HepG2 (cell line): Measurements from ENCODE around the gene ATG2A. TPM values are rescaled to one million over a fixed set of nuclear protein-coding genes. Genes with fewer than 3 reads are reported as not detected.
A peak's percentile ranks its signal among the peaks of the same experiment; 100 is the strongest.

ENCODE experiments used
- AKAP8 ChIP-seq: sonication (generic); formaldehyde crosslinking; IDR thresholded peaks from 2 replicates; pipeline ENCODE4 v1.5.1; 2020; ENCODE audit warnings: mild to moderate bottlenecking, missing genetic modification reagents
- ARID2 ChIP-seq: sonication (generic); formaldehyde crosslinking; IDR thresholded peaks from 2 replicates; pipeline ENCODE4 v1.8.1; 2022; ENCODE audit warnings: mild to moderate bottlenecking, missing genetic modification reagents, borderline replicate concordance
- ATAD3A ChIP-seq: sonication (generic); formaldehyde crosslinking; IDR thresholded peaks from 2 replicates; pipeline ENCODE4 v1.4.0; 2020; ENCODE audit warnings: missing genetic modification reagents
- CEBPG ChIP-seq: IDR thresholded peaks from 2 replicates; pipeline ENCODE4 v1.6.1; 2016
- MTF2 ChIP-seq: sonication (generic); formaldehyde crosslinking; IDR thresholded peaks from 2 replicates; pipeline ENCODE4 v1.5.0; 2020; ENCODE audit warnings: missing genetic modification reagents, borderline replicate concordance
- NCOA2 ChIP-seq: sonication (generic); formaldehyde crosslinking; IDR thresholded peaks from 2 replicates; pipeline ENCODE4 v1.8.0; 2022; ENCODE audit warnings: inconsistent platforms
- ONECUT2 ChIP-seq: sonication (generic); formaldehyde crosslinking; IDR thresholded peaks from 2 replicates; pipeline ENCODE4 v1.4.0; 2020; ENCODE audit warnings: missing genetic modification reagents
- SAFB2 ChIP-seq: sonication (generic); formaldehyde crosslinking; IDR thresholded peaks from 2 replicates; pipeline ENCODE4 v1.5.1; 2020; ENCODE audit warnings: missing genetic modification reagents, low read depth, mild to moderate bottlenecking, borderline replicate concordance
- ZNF317 ChIP-seq: sonication (generic); formaldehyde crosslinking; IDR thresholded peaks from 2 replicates; pipeline ENCODE4 v1.5.0; 2020; ENCODE audit warnings: mild to moderate bottlenecking, missing genetic modification reagents
- ZNF569 ChIP-seq: sonication (generic); formaldehyde crosslinking; IDR thresholded peaks from 2 replicates; pipeline ENCODE4 v1.5.0; 2020; ENCODE audit warnings: mild to moderate bottlenecking, missing genetic modification reagents, moderate library complexity, borderline replicate concordance
- ZNF607 ChIP-seq: sonication (generic); formaldehyde crosslinking; IDR thresholded peaks from 2 replicates; pipeline ENCODE4 v1.5.1; 2020; ENCODE audit warnings: missing genetic modification reagents, mild to moderate bottlenecking, borderline replicate concordance
- polyA plus RNA-seq, 8 experiments: library from polyadenylated mRNA; depleted of rRNA in 3 of 8; stranded (reverse) in 7 of 8; unstranded in 1 of 8; fragments of >200 nt; fragmentation: Illumina TruSeq in 4 of 8; extraction: Trizol in 4 of 8; gene quantifications; 2 replicates each; pipeline versions ENCODE4 v1.2.1 to v1.2.3, GENCODE V29; 2011 to 2016; ENCODE audit warnings: low read depth in 4 of 8, missing spikeins in 1 of 8, mixed read lengths in 1 of 8; ENCODE audit not compliant: insufficient read depth in 1 of 8
- total RNA-seq, 5 experiments: library from RNA; depleted of rRNA; stranded (reverse); fragments of >200 nt; fragmentation: Illumina TruSeq; extraction: Trizol; gene quantifications; 2 replicates each; pipeline ENCODE4 v1.2.3, GENCODE V29; 2016; ENCODE audit warnings: low read depth in 1 of 5
- TF ChIP-seq, protein P1 (sequence below): sonication (generic); formaldehyde crosslinking; IDR thresholded peaks from 2 replicates; pipeline ENCODE4 v1.8.1; 2022; ENCODE audit warnings: mild to moderate bottlenecking, missing genetic modification reagents
- TF ChIP-seq, protein P2 (sequence below): sonication (generic); formaldehyde crosslinking; IDR thresholded peaks from 2 replicates; pipeline ENCODE4 v1.4.0; 2020; ENCODE audit warnings: missing genetic modification reagents, mild to moderate bottlenecking, borderline replicate concordance
- TF ChIP-seq, protein P3 (sequence below): sonication (generic); formaldehyde crosslinking; IDR thresholded peaks from 2 replicates; pipeline ENCODE4 v1.8.0; 2022; ENCODE audit warnings: low read depth, missing genetic modification reagents
- TF ChIP-seq, protein P4 (sequence below): sonication (generic); formaldehyde crosslinking; IDR thresholded peaks from 2 replicates; pipeline ENCODE4 v1.5.0; 2020; ENCODE audit warnings: mild to moderate bottlenecking, missing genetic modification reagents, borderline replicate concordance

ATG2A gene
- total and polyA plus RNA-seq, 2 of the 13 experiments (the other 11 are each of a cell fraction or from before 2014, with no cell fraction given) = 6.7 to 8.0 TPM

DNA sequence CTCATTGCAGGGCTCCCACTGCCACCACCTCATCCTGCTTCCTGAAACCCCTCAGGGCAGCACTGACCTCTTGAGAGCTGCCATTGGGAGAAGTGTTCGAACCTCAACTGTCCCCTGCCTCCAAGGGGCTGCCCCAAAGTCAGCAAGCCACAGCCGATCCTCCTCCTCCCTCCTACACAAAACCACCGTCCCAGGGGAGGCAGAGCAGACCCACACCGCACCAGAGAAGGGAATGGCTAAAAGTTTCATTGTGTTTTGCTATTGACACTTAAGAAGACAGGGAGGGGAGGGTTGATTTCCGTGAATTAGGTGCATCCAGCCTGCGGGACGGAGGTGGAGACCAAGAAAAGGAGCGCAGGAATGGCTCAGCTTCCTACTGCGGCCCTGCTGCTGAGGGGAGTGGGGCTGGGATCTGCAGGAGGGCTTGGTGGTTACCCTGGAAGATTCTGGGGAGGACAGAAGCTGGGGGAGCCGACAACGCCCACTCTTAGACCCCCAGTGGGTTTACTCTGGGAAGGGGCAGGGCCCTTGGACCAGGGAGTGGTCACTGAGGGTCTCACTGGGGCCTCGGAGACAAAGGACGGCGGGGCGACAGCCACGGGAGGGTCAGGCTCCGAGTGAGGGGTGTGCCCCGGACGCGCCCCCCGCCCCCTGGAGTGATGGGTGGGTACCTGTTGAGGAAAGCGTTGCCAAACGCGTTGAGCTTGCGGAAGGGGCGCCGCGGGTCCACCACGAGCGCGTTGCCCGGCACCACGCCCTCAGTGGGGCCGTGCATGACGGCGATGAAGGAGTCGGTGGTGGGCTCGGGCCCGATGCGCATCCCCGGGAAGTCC is 39.4 kb downstream of the ATG2A start (continued):
- TF ChIP-seq, protein P1, sequence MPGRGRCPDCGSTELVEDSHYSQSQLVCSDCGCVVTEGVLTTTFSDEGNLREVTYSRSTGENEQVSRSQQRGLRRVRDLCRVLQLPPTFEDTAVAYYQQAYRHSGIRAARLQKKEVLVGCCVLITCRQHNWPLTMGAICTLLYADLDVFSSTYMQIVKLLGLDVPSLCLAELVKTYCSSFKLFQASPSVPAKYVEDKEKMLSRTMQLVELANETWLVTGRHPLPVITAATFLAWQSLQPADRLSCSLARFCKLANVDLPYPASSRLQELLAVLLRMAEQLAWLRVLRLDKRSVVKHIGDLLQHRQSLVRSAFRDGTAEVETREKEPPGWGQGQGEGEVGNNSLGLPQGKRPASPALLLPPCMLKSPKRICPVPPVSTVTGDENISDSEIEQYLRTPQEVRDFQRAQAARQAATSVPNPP (CRISPR knock-in tag) = no peak
- TF ChIP-seq ATAD3A (CRISPR knock-in tag) = no peak
- 0 out of 2 replicates have a peak, but pooled peaks have one; percentile 11 for TF ChIP-seq SAFB2 (CRISPR knock-in tag)
- TF ChIP-seq NCOA2 (CRISPR knock-in tag) = no peak
- no peak for TF ChIP-seq ZNF569
- no peak for TF ChIP-seq ONECUT2 (CRISPR knock-in tag)
- TF ChIP-seq, protein P2, sequence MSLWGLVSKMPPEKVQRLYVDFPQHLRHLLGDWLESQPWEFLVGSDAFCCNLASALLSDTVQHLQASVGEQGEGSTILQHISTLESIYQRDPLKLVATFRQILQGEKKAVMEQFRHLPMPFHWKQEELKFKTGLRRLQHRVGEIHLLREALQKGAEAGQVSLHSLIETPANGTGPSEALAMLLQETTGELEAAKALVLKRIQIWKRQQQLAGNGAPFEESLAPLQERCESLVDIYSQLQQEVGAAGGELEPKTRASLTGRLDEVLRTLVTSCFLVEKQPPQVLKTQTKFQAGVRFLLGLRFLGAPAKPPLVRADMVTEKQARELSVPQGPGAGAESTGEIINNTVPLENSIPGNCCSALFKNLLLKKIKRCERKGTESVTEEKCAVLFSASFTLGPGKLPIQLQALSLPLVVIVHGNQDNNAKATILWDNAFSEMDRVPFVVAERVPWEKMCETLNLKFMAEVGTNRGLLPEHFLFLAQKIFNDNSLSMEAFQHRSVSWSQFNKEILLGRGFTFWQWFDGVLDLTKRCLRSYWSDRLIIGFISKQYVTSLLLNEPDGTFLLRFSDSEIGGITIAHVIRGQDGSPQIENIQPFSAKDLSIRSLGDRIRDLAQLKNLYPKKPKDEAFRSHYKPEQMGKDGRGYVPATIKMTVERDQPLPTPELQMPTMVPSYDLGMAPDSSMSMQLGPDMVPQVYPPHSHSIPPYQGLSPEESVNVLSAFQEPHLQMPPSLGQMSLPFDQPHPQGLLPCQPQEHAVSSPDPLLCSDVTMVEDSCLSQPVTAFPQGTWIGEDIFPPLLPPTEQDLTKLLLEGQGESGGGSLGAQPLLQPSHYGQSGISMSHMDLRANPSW (CRISPR knock-in tag) = no peak
- 0 out of 2 replicates have a peak, but pooled peaks have one; percentile 12 for TF ChIP-seq ARID2 (CRISPR knock-in tag)
- TF ChIP-seq MTF2 (CRISPR knock-in tag) = peak; percentile 47; the same call in 1 of the 2 replicates
- TF ChIP-seq, protein P3, sequence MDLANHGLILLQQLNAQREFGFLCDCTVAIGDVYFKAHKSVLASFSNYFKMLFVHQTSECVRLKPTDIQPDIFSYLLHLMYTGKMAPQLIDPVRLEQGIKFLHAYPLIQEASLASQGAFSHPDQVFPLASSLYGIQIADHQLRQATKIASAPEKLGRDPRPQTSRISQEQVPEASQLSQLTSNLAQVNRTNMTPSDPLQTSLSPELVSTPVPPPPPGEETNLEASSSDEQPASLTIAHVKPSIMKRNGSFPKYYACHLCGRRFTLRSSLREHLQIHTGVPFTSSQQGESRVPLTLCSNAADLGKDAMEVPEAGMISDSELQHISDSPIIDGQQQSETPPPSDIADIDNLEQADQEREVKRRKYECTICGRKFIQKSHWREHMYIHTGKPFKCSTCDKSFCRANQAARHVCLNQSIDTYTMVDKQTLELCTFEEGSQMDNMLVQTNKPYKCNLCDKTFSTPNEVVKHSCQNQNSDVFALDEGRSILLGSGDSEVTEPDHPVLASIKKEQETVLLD (CRISPR knock-in tag) = no peak
- TF ChIP-seq CEBPG = no peak
- TF ChIP-seq, protein P4, sequence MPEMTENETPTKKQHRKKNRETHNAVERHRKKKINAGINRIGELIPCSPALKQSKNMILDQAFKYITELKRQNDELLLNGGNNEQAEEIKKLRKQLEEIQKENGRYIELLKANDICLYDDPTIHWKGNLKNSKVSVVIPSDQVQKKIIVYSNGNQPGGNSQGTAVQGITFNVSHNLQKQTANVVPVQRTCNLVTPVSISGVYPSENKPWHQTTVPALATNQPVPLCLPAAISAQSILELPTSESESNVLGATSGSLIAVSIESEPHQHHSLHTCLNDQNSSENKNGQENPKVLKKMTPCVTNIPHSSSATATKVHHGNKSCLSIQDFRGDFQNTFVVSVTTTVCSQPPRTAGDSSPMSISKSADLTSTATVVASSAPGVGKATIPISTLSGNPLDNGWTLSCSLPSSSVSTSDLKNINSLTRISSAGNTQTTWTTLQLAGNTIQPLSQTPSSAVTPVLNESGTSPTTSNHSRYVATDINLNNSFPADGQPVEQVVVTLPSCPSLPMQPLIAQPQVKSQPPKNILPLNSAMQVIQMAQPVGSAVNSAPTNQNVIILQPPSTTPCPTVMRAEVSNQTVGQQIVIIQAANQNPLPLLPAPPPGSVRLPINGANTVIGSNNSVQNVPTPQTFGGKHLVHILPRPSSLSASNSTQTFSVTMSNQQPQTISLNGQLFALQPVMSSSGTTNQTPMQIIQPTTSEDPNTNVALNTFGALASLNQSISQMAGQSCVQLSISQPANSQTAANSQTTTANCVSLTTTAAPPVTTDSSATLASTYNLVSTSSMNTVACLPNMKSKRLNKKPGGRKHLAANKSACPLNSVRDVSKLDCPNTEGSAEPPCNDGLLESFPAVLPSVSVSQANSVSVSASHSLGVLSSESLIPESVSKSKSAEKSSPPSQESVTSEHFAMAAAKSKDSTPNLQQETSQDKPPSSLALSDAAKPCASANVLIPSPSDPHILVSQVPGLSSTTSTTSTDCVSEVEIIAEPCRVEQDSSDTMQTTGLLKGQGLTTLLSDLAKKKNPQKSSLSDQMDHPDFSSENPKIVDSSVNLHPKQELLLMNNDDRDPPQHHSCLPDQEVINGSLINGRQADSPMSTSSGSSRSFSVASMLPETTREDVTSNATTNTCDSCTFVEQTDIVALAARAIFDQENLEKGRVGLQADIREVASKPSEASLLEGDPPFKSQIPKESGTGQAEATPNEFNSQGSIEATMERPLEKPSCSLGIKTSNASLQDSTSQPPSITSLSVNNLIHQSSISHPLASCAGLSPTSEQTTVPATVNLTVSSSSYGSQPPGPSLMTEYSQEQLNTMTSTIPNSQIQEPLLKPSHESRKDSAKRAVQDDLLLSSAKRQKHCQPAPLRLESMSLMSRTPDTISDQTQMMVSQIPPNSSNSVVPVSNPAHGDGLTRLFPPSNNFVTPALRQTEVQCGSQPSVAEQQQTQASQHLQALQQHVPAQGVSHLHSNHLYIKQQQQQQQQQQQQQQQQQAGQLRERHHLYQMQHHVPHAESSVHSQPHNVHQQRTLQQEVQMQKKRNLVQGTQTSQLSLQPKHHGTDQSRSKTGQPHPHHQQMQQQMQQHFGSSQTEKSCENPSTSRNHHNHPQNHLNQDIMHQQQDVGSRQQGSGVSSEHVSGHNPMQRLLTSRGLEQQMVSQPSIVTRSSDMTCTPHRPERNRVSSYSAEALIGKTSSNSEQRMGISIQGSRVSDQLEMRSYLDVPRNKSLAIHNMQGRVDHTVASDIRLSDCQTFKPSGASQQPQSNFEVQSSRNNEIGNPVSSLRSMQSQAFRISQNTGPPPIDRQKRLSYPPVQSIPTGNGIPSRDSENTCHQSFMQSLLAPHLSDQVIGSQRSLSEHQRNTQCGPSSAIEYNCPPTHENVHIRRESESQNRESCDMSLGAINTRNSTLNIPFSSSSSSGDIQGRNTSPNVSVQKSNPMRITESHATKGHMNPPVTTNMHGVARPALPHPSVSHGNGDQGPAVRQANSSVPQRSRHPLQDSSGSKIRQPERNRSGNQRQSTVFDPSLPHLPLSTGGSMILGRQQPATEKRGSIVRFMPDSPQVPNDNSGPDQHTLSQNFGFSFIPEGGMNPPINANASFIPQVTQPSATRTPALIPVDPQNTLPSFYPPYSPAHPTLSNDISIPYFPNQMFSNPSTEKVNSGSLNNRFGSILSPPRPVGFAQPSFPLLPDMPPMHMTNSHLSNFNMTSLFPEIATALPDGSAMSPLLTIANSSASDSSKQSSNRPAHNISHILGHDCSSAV (CRISPR knock-in tag) = no peak
- no peak for TF ChIP-seq ZNF607 (CRISPR knock-in tag)
- TF ChIP-seq ZNF317 = 0 out of 2 replicates have a peak, but pooled peaks have one; percentile 17
- TF ChIP-seq AKAP8 (CRISPR knock-in tag) = peak; percentile 5; the same call in 1 of the 2 replicates
